ENCODE measurements around the gene H2BK1. TPM values are rescaled to one million over a fixed set of nuclear protein-coding genes. Genes with fewer than 3 reads are reported as not detected.

The H2BK1 gene
- total and polyA plus RNA-seq, 2 donors (not counting 1 experiment from before 2014, with no cell fraction given) = not detected

DNA sequence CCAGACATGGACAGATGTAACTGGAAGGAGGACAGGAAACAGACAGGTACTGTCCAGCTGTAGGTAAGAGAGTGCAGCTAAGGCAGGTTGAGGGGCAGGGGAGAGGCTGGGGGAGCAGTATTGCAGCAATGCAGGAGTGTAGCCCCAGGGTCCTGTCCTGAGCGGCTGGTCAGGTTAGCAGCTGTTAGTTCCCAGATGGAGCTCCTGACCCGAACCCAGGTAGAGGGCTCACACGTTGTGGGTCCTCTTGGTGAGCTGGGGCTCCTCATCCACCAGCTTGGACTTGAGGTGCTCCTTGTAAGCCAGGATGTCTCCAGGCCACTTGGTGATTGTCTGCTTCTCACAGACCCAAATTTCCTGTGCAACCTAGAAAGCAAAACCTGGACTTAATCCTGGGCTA is 3.5 kb upstream of the H2BK1 start:
- Histone ChIP-seq H3K4me3 (replicated peaks in 1 of 4; ENCODE audit: control extremely low read depth in 1 of 4, insufficient read depth in 1 of 4, low read depth in 3 of 4, low read length in 4 of 4) (no peak overlapping the region), H3K79me2 (ENCODE audit: control insufficient read depth, insufficient read depth, low read length) (no peaks in the 10 kb centered on the region), H4K20me1 (ENCODE audit: control insufficient read depth, extremely low read depth, insufficient read depth, low read length) (no peaks in the 10 kb centered on the region), H3K27ac (ENCODE audit: insufficient read depth, low read length) (no peak overlapping the region), H3K9ac (ENCODE audit: insufficient read depth, low read length) (no peak overlapping the region), H3K27me3 (ENCODE audit: control insufficient read depth, insufficient read depth, low read length) (no peaks in the 10 kb centered on the region), H2AFZ (ENCODE audit: low read length) (no peak overlapping the region), H3K4me2 (ENCODE audit: extremely low read depth, insufficient read depth, low read length) (no peak overlapping the region), H3K4me1 (ENCODE audit: control insufficient read depth, extremely low read depth, insufficient read depth, low read length) (no peaks in the 10 kb centered on the region), H3K36me3 (ENCODE audit: control insufficient read depth, insufficient read depth, low read length) (peaks cover 18% of the 10 kb centered on the region), H3K9me3 (ENCODE audit: control insufficient read depth, insufficient read depth, low read depth, low read length) (no peaks in the 10 kb centered on the region)
- TF ChIP-seq EZH2 (IDR thresholded peaks at IDR 0.05; ENCODE audit: low read length, missing control alignments) = no peak
- DNase-seq (ENCODE audit: low read depth in 2 of 2) = no peak

DNA sequence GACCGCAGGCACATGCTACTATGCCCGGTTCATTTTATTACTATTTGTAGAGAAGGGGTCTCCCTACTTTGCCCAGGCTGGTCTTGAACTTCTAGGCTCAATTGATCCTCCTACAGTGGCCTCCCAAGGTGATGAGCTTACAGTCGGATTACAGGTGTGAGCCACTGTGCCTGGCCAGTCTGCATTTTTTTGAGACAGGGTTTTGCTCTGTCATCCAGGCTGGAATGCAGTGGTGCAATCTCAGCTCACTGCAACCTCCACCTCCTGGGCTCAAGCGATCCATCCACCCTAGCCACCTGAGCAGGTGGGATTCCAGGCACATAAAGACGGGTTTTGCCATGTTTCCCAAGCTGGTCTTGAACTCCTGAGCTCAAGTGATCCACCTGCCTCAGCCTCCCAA is 2.3 kb upstream of the H2BK1 start:
- TF ChIP-seq EZH2 (IDR thresholded peaks at IDR 0.05; ENCODE audit: low read length, missing control alignments) = no peak
- TF ChIP-seq, protein P1, sequence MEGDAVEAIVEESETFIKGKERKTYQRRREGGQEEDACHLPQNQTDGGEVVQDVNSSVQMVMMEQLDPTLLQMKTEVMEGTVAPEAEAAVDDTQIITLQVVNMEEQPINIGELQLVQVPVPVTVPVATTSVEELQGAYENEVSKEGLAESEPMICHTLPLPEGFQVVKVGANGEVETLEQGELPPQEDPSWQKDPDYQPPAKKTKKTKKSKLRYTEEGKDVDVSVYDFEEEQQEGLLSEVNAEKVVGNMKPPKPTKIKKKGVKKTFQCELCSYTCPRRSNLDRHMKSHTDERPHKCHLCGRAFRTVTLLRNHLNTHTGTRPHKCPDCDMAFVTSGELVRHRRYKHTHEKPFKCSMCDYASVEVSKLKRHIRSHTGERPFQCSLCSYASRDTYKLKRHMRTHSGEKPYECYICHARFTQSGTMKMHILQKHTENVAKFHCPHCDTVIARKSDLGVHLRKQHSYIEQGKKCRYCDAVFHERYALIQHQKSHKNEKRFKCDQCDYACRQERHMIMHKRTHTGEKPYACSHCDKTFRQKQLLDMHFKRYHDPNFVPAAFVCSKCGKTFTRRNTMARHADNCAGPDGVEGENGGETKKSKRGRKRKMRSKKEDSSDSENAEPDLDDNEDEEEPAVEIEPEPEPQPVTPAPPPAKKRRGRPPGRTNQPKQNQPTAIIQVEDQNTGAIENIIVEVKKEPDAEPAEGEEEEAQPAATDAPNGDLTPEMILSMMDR (conservative IDR thresholded peaks at IDR 0.05 in 1 of 2, IDR thresholded peaks at IDR 0.05 in 1 of 2; ENCODE audit: low read depth in 1 of 2, low read length in 2 of 2) = no peak
- Histone ChIP-seq H4K20me1 (ENCODE audit: control insufficient read depth, extremely low read depth, insufficient read depth, low read length) (no peaks in the 10 kb centered on the region), H3K9me3 (ENCODE audit: control insufficient read depth, insufficient read depth, low read depth, low read length) (no peaks in the 10 kb centered on the region), H3K36me3 (ENCODE audit: control insufficient read depth, insufficient read depth, low read length) (peaks cover 8% of the 10 kb centered on the region), H3K4me3 (replicated peaks in 1 of 4; ENCODE audit: control extremely low read depth in 1 of 4, insufficient read depth in 1 of 4, low read depth in 3 of 4, low read length in 4 of 4) (no peak overlapping the region), H3K27ac (ENCODE audit: insufficient read depth, low read length) (no peak overlapping the region), H2AFZ (ENCODE audit: low read length) (no peak overlapping the region), H3K79me2 (ENCODE audit: control insufficient read depth, insufficient read depth, low read length) (no peaks in the 10 kb centered on the region), H3K4me2 (ENCODE audit: extremely low read depth, insufficient read depth, low read length) (no peak overlapping the region), H3K4me1 (ENCODE audit: control insufficient read depth, extremely low read depth, insufficient read depth, low read length) (no peaks in the 10 kb centered on the region), H3K9ac (ENCODE audit: insufficient read depth, low read length) (no peak overlapping the region), H3K27me3 (ENCODE audit: control insufficient read depth, insufficient read depth, low read length) (peaks cover 4% of the 10 kb centered on the region)
- no peak for DNase-seq (ENCODE audit: low read depth in 2 of 2)

DNA sequence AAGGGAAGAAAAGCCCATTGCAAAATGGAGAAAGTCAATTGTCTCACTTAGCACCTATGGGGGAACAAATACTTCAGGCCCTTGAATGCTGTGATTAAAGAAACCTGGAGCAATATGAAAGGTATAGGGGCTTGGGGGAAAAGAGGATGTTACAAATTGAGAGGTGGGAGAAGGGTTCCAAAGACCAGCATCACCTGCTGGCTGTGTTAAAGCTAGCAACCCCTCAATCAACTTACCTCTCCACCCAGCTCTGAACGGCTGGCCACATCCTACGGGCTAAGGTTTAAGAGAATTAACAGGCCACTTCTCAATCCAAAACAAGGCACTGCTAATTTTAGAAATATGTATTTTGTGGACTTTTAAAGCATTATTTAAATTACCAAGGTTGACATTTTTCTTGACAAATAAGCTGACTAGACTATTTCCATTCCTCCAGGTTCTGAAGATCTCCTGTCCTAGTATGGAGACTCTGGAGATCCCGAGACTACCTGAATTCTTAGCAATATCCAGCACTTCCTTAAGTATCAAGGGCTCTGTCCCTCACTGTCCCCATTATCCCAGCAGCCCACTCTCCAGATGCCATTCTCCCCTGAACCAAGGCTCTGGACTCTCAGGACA is 976 bp upstream of the H2BK1 start:
- no peak overlapping the region for H2AFZ ChIP-seq (ENCODE audit: low read length)
- no peak overlapping the region for H3K9ac ChIP-seq (ENCODE audit: insufficient read depth, low read length)
- no peaks in the 10 kb centered on the region for H4K20me1 ChIP-seq (ENCODE audit: control insufficient read depth, extremely low read depth, insufficient read depth, low read length)
- no peaks in the 10 kb centered on the region for H3K4me1 ChIP-seq (ENCODE audit: control insufficient read depth, extremely low read depth, insufficient read depth, low read length)
- H3K27me3 ChIP-seq (ENCODE audit: control insufficient read depth, insufficient read depth, low read length) = peaks cover 17% of the 10 kb centered on the region
- TF ChIP-seq EZH2 (IDR thresholded peaks at IDR 0.05; ENCODE audit: low read length, missing control alignments) = no peak
- TF ChIP-seq, protein P1 (conservative IDR thresholded peaks at IDR 0.05 in 1 of 2, IDR thresholded peaks at IDR 0.05 in 1 of 2; ENCODE audit: low read depth in 1 of 2, low read length in 2 of 2) = no peak
- no peaks in the 10 kb centered on the region for H3K9me3 ChIP-seq (ENCODE audit: control insufficient read depth, insufficient read depth, low read depth, low read length)
- H3K27ac ChIP-seq (ENCODE audit: insufficient read depth, low read length) = no peak overlapping the region
- no peaks in the 10 kb centered on the region for H3K79me2 ChIP-seq (ENCODE audit: control insufficient read depth, insufficient read depth, low read length)
- H3K4me2 ChIP-seq (ENCODE audit: extremely low read depth, insufficient read depth, low read length) = no peak overlapping the region
- H3K4me3 ChIP-seq (replicated peaks in 1 of 4; ENCODE audit: control extremely low read depth in 1 of 4, insufficient read depth in 1 of 4, low read depth in 3 of 4, low read length in 4 of 4) = no peak overlapping the region
- peaks cover 8% of the 10 kb centered on the region for H3K36me3 ChIP-seq (ENCODE audit: control insufficient read depth, insufficient read depth, low read length)
- DNase-seq (ENCODE audit: low read depth in 2 of 2) = no peak

All from fibroblast of lung (primary cell).